ENCODE results near the gene ITSN2.

Gene ITSN2

GRCh38 chr2:24329700-24330099 is 30.6 kb downstream of the ITSN2 start:
- Histone ChIP-seq H3K4me3 (ENCODE audit: low read length) (no peak overlapping the region), H3K9ac (ENCODE audit: low read length) (no peak overlapping the region), H3K9me3 (ENCODE audit: control insufficient read depth, low read depth, low read length) (no peaks in the 10 kb centered on the region), H3K27me3 (ENCODE audit: control insufficient read depth, insufficient read depth, low read length) (no peaks in the 10 kb centered on the region), H3K27ac (ENCODE audit: low read length) (no peak overlapping the region), H3K4me1 (ENCODE audit: control insufficient read depth, low read depth, low read length) (peaks cover 7% of the 10 kb centered on the region), H3K36me3 (ENCODE audit: control insufficient read depth, low read depth, low read length) (no peaks in the 10 kb centered on the region)

- H3K9me3 ChIP-seq (ENCODE audit: control insufficient read depth, low read depth, low read length), result no peaks in the 10 kb centered on the region
- no peak overlapping the region for H3K9ac ChIP-seq (ENCODE audit: low read length)
- no peaks in the 10 kb centered on the region for H3K36me3 ChIP-seq (ENCODE audit: control insufficient read depth, low read depth, low read length)
- peaks cover 7% of the 10 kb centered on the region for H3K4me1 ChIP-seq (ENCODE audit: control insufficient read depth, low read depth, low read length)
- H3K4me3 ChIP-seq (ENCODE audit: low read length), result no peak overlapping the region
- no peak overlapping the region for H3K27ac ChIP-seq (ENCODE audit: low read length)
- H3K27me3 ChIP-seq (ENCODE audit: control insufficient read depth, insufficient read depth, low read length), result no peaks in the 10 kb centered on the region
These were observed 32.3 kb downstream of the ITSN2 start for GRCh38 chr2:24328010-24328409.

DNA sequence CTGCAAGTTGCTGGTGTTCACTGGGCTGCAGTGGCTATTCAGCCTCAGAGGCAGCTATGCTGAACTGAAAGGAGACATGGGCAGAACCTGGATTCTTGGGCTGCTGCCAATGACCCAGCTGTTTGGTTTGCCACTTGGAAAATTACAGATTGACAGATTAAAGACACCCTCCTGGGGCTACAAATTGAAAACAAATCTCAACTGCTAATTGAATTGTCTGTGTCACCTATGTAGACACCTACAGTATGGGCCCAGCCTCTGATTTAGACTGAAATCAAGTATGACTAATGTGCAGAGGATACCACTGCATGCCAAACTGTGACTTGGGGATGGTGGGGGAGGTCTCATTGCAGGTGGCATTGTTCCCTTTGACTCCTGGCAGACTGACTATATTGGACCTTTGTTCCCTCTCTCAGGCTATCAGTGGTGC is 42.8 kb downstream of the ITSN2 start:
- H3K4me3 ChIP-seq (ENCODE audit: low read length), result no peak overlapping the region
- H3K4me1 ChIP-seq (ENCODE audit: control insufficient read depth, low read depth, low read length), result peaks cover 6% of the 10 kb centered on the region
- no peak overlapping the region for H3K27ac ChIP-seq (ENCODE audit: low read length)
- H3K9ac ChIP-seq (ENCODE audit: low read length), result no peak overlapping the region
- no peaks in the 10 kb centered on the region for H3K9me3 ChIP-seq (ENCODE audit: control insufficient read depth, low read depth, low read length)
- no peaks in the 10 kb centered on the region for H3K27me3 ChIP-seq (ENCODE audit: control insufficient read depth, insufficient read depth, low read length)
- no peaks in the 10 kb centered on the region for H3K36me3 ChIP-seq (ENCODE audit: control insufficient read depth, low read depth, low read length)

DNA sequence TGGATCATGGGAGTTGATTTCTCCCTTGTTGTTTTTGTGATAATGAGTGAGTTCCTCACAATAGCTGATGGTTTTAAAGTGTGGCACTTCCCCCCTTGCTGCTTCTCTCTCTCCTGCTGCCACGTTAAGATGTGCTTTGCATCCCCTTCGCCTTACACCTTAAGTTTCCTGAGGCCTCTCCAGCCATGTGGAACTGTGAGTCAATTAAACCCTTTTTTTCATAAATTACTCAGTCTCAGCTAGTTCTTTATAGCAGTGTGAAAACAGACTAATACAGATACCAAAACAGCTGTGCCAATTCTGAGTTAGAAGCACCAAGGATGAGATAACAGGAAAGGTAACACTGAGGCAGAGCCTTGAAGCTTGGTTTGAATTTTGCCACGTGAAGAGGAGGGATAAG is 44.7 kb downstream of the ITSN2 start:
- H3K27me3 ChIP-seq (ENCODE audit: control insufficient read depth, insufficient read depth, low read length), result no peaks in the 10 kb centered on the region
- no peaks in the 10 kb centered on the region for H3K36me3 ChIP-seq (ENCODE audit: control insufficient read depth, low read depth, low read length)
- H3K4me1 ChIP-seq (ENCODE audit: control insufficient read depth, low read depth, low read length), result no peaks in the 10 kb centered on the region
- H3K4me3 ChIP-seq (ENCODE audit: low read length), result no peak overlapping the region
- no peaks in the 10 kb centered on the region for H3K9me3 ChIP-seq (ENCODE audit: control insufficient read depth, low read depth, low read length)
- H3K27ac ChIP-seq (ENCODE audit: low read length), result no peak overlapping the region
- no peak overlapping the region for H3K9ac ChIP-seq (ENCODE audit: low read length)

DNA sequence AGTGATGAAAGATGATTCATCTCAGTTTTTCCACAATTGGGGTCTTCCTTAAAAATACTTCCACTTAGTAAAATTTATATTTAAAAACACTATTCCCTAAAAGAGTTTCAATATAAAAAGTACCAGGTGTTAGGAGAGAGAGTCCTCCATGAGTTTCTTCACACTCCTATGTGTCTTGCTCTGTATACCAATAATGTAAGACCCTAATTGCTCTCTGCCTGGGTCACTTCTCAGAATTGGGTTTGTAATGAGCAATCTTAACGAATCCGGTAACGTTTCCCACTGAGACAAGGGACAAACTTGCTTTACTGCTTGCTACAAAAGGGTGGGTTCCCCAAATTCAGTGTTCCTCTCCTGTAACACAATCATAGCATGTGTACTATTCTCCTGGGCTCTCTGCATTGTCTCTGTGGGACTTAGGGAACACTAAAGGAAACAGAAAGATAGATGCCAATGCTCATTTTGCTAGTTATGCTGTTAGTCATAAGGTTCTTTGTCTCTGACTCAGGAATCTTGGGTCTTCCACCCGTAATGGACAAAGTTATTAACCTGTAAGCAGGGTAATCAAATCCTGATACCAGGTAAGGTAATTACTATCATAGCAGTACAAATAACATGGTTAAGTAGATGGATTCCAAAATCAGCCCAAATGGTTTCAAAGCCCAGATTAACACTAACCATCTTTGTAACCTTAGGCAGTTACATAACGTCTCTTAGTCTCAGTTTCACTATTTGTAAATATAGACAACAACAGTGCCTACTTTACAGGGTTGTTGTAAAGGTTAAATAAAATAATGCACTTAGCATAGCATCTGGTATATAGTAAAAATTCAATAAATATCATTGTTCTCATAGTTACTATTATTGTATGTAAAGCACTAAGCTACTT is 46.3 kb downstream of the ITSN2 start:
- H3K27ac ChIP-seq (ENCODE audit: low read length), result no peak overlapping the region
- H3K9ac ChIP-seq (ENCODE audit: low read length), result no peak overlapping the region
- H3K4me1 ChIP-seq (ENCODE audit: control insufficient read depth, low read depth, low read length), result no peaks in the 10 kb centered on the region
- no peak overlapping the region for H3K4me3 ChIP-seq (ENCODE audit: low read length)
- no peaks in the 10 kb centered on the region for H3K9me3 ChIP-seq (ENCODE audit: control insufficient read depth, low read depth, low read length)
- H3K36me3 ChIP-seq (ENCODE audit: control insufficient read depth, low read depth, low read length), result peaks cover 3% of the 10 kb centered on the region
- H3K27me3 ChIP-seq (ENCODE audit: control insufficient read depth, insufficient read depth, low read length), result no peaks in the 10 kb centered on the region

DNA sequence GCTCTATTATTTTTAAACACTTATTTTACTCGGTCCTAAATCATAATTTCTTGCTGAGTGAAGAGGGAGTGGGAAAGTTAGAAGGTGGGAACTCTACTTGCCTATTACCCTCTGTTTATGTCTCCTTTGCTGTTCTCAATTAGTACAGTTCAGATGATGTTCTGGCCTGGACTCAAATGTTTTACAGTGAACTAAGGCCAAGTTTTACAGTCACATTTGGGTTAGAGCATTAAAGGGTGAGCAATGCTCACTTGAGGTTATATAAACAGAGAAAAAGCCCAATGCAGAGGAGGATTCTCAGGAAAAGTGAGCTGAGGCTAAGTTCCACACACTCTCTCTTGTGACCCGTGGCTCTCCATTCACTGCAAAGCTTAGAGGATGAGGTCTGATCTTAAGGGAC is 52.4 kb downstream of the ITSN2 start:
- peaks cover 3% of the 10 kb centered on the region for H3K36me3 ChIP-seq (ENCODE audit: control insufficient read depth, low read depth, low read length)
- H3K9me3 ChIP-seq (ENCODE audit: control insufficient read depth, low read depth, low read length), result no peaks in the 10 kb centered on the region

GRCh38 chr2:24304631-24305030 is 55.7 kb downstream of the ITSN2 start:
- peaks cover 9% of the 10 kb centered on the region for H3K36me3 ChIP-seq (ENCODE audit: control insufficient read depth, low read depth, low read length)
- H3K9me3 ChIP-seq (ENCODE audit: control insufficient read depth, low read depth, low read length), result no peaks in the 10 kb centered on the region
- H3K27ac ChIP-seq (ENCODE audit: low read length), result no peak overlapping the region
- H3K9ac ChIP-seq (ENCODE audit: low read length), result no peak overlapping the region
- no peak overlapping the region for H3K4me3 ChIP-seq (ENCODE audit: low read length)
- no peaks in the 10 kb centered on the region for H3K4me1 ChIP-seq (ENCODE audit: control insufficient read depth, low read depth, low read length)
- H3K27me3 ChIP-seq (ENCODE audit: control insufficient read depth, insufficient read depth, low read length), result no peaks in the 10 kb centered on the region

More for the DNA sequence above, 52.4 kb downstream of the ITSN2 start:
- Histone ChIP-seq H3K27me3 (ENCODE audit: control insufficient read depth, insufficient read depth, low read length) (no peaks in the 10 kb centered on the region), H3K27ac (ENCODE audit: low read length) (no peak overlapping the region), H3K9ac (ENCODE audit: low read length) (no peak overlapping the region), H3K4me3 (ENCODE audit: low read length) (no peak overlapping the region), H3K4me1 (ENCODE audit: control insufficient read depth, low read depth, low read length) (no peaks in the 10 kb centered on the region)

DNA sequence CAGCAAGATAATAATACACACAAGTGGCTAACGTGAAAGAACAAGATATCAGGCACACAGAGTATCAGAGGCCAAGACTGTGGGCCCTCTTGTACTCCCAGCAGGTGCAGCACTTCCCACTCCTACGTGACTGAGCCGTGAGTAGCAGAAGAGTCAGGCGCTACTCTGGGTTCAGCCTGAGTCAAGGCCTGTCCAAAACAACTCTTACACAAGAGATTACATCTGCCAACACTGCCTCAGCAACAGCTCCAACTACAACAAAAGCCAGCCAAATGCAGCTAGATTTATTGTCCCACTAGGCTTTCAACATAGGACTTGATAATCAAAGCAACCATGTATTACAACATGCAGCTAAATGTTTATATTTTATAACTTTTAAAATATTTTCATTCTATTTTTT is 56.2 kb downstream of the ITSN2 start:
- Histone ChIP-seq H3K9ac (ENCODE audit: low read length) (no peak overlapping the region), H3K9me3 (ENCODE audit: control insufficient read depth, low read depth, low read length) (no peaks in the 10 kb centered on the region), H3K36me3 (ENCODE audit: control insufficient read depth, low read depth, low read length) (peaks cover 7% of the 10 kb centered on the region), H3K4me3 (ENCODE audit: low read length) (no peak overlapping the region), H3K27ac (ENCODE audit: low read length) (no peak overlapping the region), H3K27me3 (ENCODE audit: control insufficient read depth, insufficient read depth, low read length) (no peaks in the 10 kb centered on the region), H3K4me1 (ENCODE audit: control insufficient read depth, low read depth, low read length) (no peaks in the 10 kb centered on the region)

GRCh38 chr2:24301599-24301998 is 58.7 kb downstream of the ITSN2 start:
- Histone ChIP-seq H3K4me3 (ENCODE audit: low read length) (no peak overlapping the region), H3K9me3 (ENCODE audit: control insufficient read depth, low read depth, low read length) (no peaks in the 10 kb centered on the region), H3K27ac (ENCODE audit: low read length) (no peak overlapping the region), H3K36me3 (ENCODE audit: control insufficient read depth, low read depth, low read length) (peaks cover 10% of the 10 kb centered on the region), H3K27me3 (ENCODE audit: control insufficient read depth, insufficient read depth, low read length) (no peaks in the 10 kb centered on the region), H3K4me1 (ENCODE audit: control insufficient read depth, low read depth, low read length) (no peaks in the 10 kb centered on the region), H3K9ac (ENCODE audit: low read length) (no peak overlapping the region)

- H3K9ac ChIP-seq (ENCODE audit: low read length), result no peak overlapping the region
- no peaks in the 10 kb centered on the region for H3K9me3 ChIP-seq (ENCODE audit: control insufficient read depth, low read depth, low read length)
- peaks cover 10% of the 10 kb centered on the region for H3K36me3 ChIP-seq (ENCODE audit: control insufficient read depth, low read depth, low read length)
- H3K4me1 ChIP-seq (ENCODE audit: control insufficient read depth, low read depth, low read length), result no peaks in the 10 kb centered on the region
- no peaks in the 10 kb centered on the region for H3K27me3 ChIP-seq (ENCODE audit: control insufficient read depth, insufficient read depth, low read length)
- no peak overlapping the region for H3K27ac ChIP-seq (ENCODE audit: low read length)
- H3K4me3 ChIP-seq (ENCODE audit: low read length), result no peak overlapping the region
These were observed 62.7 kb downstream of the ITSN2 start for GRCh38 chr2:24297663-24298062.

GRCh38 chr2:24287171-24287570 is 73.2 kb downstream of the ITSN2 start:
- H3K4me3 ChIP-seq (ENCODE audit: low read length), result no peak overlapping the region
- no peaks in the 10 kb centered on the region for H3K4me1 ChIP-seq (ENCODE audit: control insufficient read depth, low read depth, low read length)
- H3K27me3 ChIP-seq (ENCODE audit: control insufficient read depth, insufficient read depth, low read length), result no peaks in the 10 kb centered on the region
- H3K36me3 ChIP-seq (ENCODE audit: control insufficient read depth, low read depth, low read length), result no peaks in the 10 kb centered on the region
- H3K27ac ChIP-seq (ENCODE audit: low read length), result no peak overlapping the region
- no peaks in the 10 kb centered on the region for H3K9me3 ChIP-seq (ENCODE audit: control insufficient read depth, low read depth, low read length)
- no peak overlapping the region for H3K9ac ChIP-seq (ENCODE audit: low read length)

- Histone ChIP-seq H3K4me3 (ENCODE audit: low read length) (no peak overlapping the region), H3K4me1 (ENCODE audit: control insufficient read depth, low read depth, low read length) (no peaks in the 10 kb centered on the region), H3K27ac (ENCODE audit: low read length) (no peak overlapping the region), H3K27me3 (ENCODE audit: control insufficient read depth, insufficient read depth, low read length) (no peaks in the 10 kb centered on the region), H3K9me3 (ENCODE audit: control insufficient read depth, low read depth, low read length) (no peaks in the 10 kb centered on the region), H3K36me3 (ENCODE audit: control insufficient read depth, low read depth, low read length) (no peaks in the 10 kb centered on the region), H3K9ac (ENCODE audit: low read length) (no peak overlapping the region)
These were observed 74.7 kb downstream of the ITSN2 start for GRCh38 chr2:24285484-24286152.

All from iPS-18a (cell line).